GM18517 (cell line): Measurements from ENCODE around the gene BARHL2.

ENCODE experiments used
- ATAC-seq: cut with Tn5 transposase; IDR thresholded peaks from one replicate; pipeline ENCODE4 v1.9.1; 2021; ENCODE audit warnings: mild to moderate bottlenecking, moderate library complexity; ENCODE audit not compliant: unreplicated experiment

Gene BARHL2

GRCh38 chr1:90716552-90717355 is at the start of gene BARHL2:
Gene BARHL2, minus strand, starts transcription at chr1:90717302. Its CDS starts 107 bp downstream, at chr1:90717195.
- no peak for ATAC-seq

GRCh38 chr1:90763930-90764329 is 46.8 kb upstream of the BARHL2 start:
- ATAC-seq, result no peak

- ATAC-seq, result no peak
These were observed 46.4 kb upstream of the BARHL2 start for GRCh38 chr1:90763506-90763905.

GRCh38 chr1:90761781-90762589 is 44.9 kb upstream of the BARHL2 start:
- no peak for ATAC-seq

GRCh38 chr1:90761156-90761555 is 44.1 kb upstream of the BARHL2 start:
- no peak for ATAC-seq

GRCh38 chr1:90753556-90753955 is 36.5 kb upstream of the BARHL2 start:
- no peak for ATAC-seq

GRCh38 chr1:90748668-90749067 is 31.6 kb upstream of the BARHL2 start:
- ATAC-seq, result no peak

- ATAC-seq, result no peak
These were observed 29.8 kb upstream of the BARHL2 start for GRCh38 chr1:90746857-90747256.

GRCh38 chr1:90745972-90746371 is 28.9 kb upstream of the BARHL2 start:
- ATAC-seq, result no peak

- no peak for ATAC-seq
These were observed 15.0 kb upstream of the BARHL2 start for GRCh38 chr1:90732136-90732535.

GRCh38 chr1:90731382-90732050 is 14.4 kb upstream of the BARHL2 start:
- no peak for ATAC-seq

GRCh38 chr1:90730243-90731022 is 13.3 kb upstream of the BARHL2 start:
- no peak for ATAC-seq

GRCh38 chr1:90729504-90730242 is 12.6 kb upstream of the BARHL2 start:
- ATAC-seq, result no peak

GRCh38 chr1:90728502-90729287 is 11.6 kb upstream of the BARHL2 start:
- no peak for ATAC-seq

GRCh38 chr1:90727917-90728501 is 10.9 kb upstream of the BARHL2 start:
- ATAC-seq, result no peak

- no peak for ATAC-seq
These were observed 9.9 kb upstream of the BARHL2 start for GRCh38 chr1:90726986-90727480.

GRCh38 chr1:90726425-90726985 is 9.4 kb upstream of the BARHL2 start:
- ATAC-seq, result no peak

GRCh38 chr1:90725657-90726424 is 8.7 kb upstream of the BARHL2 start:
- ATAC-seq, result no peak
